ENCODE measurements around the gene TRABD2B. TPM values are rescaled to one million over a fixed set of nuclear protein-coding genes. Genes with fewer than 3 reads are reported as not detected.

The TRABD2B gene
- total RNA-seq, 1 experiment from 2014 or later: 0.05 TPM

- TF ChIP-seq, protein P1, sequence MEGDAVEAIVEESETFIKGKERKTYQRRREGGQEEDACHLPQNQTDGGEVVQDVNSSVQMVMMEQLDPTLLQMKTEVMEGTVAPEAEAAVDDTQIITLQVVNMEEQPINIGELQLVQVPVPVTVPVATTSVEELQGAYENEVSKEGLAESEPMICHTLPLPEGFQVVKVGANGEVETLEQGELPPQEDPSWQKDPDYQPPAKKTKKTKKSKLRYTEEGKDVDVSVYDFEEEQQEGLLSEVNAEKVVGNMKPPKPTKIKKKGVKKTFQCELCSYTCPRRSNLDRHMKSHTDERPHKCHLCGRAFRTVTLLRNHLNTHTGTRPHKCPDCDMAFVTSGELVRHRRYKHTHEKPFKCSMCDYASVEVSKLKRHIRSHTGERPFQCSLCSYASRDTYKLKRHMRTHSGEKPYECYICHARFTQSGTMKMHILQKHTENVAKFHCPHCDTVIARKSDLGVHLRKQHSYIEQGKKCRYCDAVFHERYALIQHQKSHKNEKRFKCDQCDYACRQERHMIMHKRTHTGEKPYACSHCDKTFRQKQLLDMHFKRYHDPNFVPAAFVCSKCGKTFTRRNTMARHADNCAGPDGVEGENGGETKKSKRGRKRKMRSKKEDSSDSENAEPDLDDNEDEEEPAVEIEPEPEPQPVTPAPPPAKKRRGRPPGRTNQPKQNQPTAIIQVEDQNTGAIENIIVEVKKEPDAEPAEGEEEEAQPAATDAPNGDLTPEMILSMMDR (IDR thresholded peaks at IDR 0.05 in 2 of 3, conservative IDR thresholded peaks at IDR 0.05 in 1 of 3; ENCODE audit: borderline replicate concordance in 1 of 3, insufficient read depth in 1 of 3, low read depth in 2 of 3, low read length in 2 of 3): no peak
- TF ChIP-seq SIN3A (IDR thresholded peaks at IDR 0.05; ENCODE audit: low read depth) (no peak), EZH2phosphoT487 (IDR thresholded peaks at IDR 0.05; ENCODE audit: borderline replicate concordance) (no peak), EZH2 (IDR thresholded peaks at IDR 0.05) (no peak), ZBTB33 (IDR thresholded peaks at IDR 0.05; ENCODE audit: extremely low read depth, insufficient replicate concordance, low read length) (no peak), EGR1 (IDR thresholded peaks at IDR 0.05; ENCODE audit: low read depth) (no peak), RAD21 (IDR thresholded peaks at IDR 0.05; ENCODE audit: low read depth) (no peak), POLR2A (IDR thresholded peaks at IDR 0.05; ENCODE audit: borderline replicate concordance, extremely low read depth, insufficient read depth, insufficient read length) (no peak), POLR2AphosphoS5 (IDR thresholded peaks at IDR 0.05; ENCODE audit: low read depth, low read length) (no peak), SP1 (IDR thresholded peaks at IDR 0.05; ENCODE audit: low read depth) (no peak)
- TF ChIP-seq, protein P2, sequence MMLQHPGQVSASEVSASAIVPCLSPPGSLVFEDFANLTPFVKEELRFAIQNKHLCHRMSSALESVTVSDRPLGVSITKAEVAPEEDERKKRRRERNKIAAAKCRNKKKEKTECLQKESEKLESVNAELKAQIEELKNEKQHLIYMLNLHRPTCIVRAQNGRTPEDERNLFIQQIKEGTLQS (IDR thresholded peaks at IDR 0.05): no peak
Observed at GRCh38 chr1:47830641-47831333, 166.4 kb downstream of the TRABD2B start (continued).

Data from HCT116 (cell line).